ENCODE measurements around the gene SART1. TPM values are rescaled to one million over a fixed set of nuclear protein-coding genes. Genes with fewer than 3 reads are reported as not detected.

SART1 gene
- total RNA-seq, 1 experiment from 2014 or later = 240 TPM

DNA sequence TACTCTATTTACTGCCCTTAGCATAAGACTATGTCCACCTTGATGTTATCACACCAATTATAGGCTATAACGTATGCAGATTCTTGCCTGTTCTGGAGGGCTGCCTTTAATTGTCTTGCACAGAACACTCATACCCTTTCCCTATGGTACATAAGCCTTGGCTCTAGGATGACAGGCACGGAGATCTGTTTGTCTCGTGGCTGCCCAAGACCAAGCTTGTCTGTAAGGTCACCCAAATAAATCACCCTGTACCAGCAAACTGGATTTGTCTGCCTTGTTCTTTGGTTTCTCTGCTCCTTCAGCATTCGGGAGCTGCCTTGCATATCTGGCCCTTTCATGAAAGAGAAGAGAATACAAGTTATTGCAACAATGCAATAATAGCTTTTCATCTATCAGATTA, 23.8 kb upstream of the SART1 start:
- no peak for TF ChIP-seq EZH2 (IDR thresholded peaks at IDR 0.05; ENCODE audit: low read length, unreplicated experiment)
- TF ChIP-seq, protein P1, sequence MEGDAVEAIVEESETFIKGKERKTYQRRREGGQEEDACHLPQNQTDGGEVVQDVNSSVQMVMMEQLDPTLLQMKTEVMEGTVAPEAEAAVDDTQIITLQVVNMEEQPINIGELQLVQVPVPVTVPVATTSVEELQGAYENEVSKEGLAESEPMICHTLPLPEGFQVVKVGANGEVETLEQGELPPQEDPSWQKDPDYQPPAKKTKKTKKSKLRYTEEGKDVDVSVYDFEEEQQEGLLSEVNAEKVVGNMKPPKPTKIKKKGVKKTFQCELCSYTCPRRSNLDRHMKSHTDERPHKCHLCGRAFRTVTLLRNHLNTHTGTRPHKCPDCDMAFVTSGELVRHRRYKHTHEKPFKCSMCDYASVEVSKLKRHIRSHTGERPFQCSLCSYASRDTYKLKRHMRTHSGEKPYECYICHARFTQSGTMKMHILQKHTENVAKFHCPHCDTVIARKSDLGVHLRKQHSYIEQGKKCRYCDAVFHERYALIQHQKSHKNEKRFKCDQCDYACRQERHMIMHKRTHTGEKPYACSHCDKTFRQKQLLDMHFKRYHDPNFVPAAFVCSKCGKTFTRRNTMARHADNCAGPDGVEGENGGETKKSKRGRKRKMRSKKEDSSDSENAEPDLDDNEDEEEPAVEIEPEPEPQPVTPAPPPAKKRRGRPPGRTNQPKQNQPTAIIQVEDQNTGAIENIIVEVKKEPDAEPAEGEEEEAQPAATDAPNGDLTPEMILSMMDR (conservative IDR thresholded peaks at IDR 0.05; ENCODE audit: low read depth, low read length) = no peak
- no peak for TF ChIP-seq EZH2phosphoT487 (IDR thresholded peaks at IDR 0.05; ENCODE audit: borderline replicate concordance, low read length)
- ATAC-seq (no peak), DNase-seq (no peak)
- Histone ChIP-seq H3K27me3 (ENCODE audit: low read length) (no peaks in the 10 kb centered on the region), H3K9me3 (ENCODE audit: low read length) (no peaks in the 10 kb centered on the region), H3K9me2 (replicated peaks; ENCODE audit: low read length) (no peaks in the 10 kb centered on the region), H3K4me2 (ENCODE audit: low read length) (no peak overlapping the region), H4K20me1 (ENCODE audit: low read length) (no peaks in the 10 kb centered on the region), H3F3A (ENCODE audit: low read length, unreplicated experiment) (no peaks in the 10 kb centered on the region), H2AFZ (ENCODE audit: low read length) (no peak overlapping the region), H3K9ac (ENCODE audit: low read length) (no peak overlapping the region), H3K79me2 (ENCODE audit: low read length) (no peaks in the 10 kb centered on the region), H3K27ac (ENCODE audit: low read length) (no peak overlapping the region), H3K36me3 (ENCODE audit: low read depth, low read length) (no peaks in the 10 kb centered on the region), H3K4me1 (ENCODE audit: insufficient read depth, low read length) (peaks cover 10% of the 10 kb centered on the region; the same call in 1 of the 2 replicates), H3K4me3 (ENCODE audit: low read length) (no peak overlapping the region)
- intact Hi-C loops (cut with micrococcal nuclease) = no loop called here
- POLR2A ChIA-PET (ENCODE audit: unreplicated experiment) = no interaction called here
- no TSS peak for BruUV-seq (replicated peaks)
- CTCF ChIA-PET = interaction anchor here (0.6 kb wide), 2 partner anchors 14 to 15 kb away, joined by 5 read pairs; no protein-coding TSS in a partner anchor

DNA sequence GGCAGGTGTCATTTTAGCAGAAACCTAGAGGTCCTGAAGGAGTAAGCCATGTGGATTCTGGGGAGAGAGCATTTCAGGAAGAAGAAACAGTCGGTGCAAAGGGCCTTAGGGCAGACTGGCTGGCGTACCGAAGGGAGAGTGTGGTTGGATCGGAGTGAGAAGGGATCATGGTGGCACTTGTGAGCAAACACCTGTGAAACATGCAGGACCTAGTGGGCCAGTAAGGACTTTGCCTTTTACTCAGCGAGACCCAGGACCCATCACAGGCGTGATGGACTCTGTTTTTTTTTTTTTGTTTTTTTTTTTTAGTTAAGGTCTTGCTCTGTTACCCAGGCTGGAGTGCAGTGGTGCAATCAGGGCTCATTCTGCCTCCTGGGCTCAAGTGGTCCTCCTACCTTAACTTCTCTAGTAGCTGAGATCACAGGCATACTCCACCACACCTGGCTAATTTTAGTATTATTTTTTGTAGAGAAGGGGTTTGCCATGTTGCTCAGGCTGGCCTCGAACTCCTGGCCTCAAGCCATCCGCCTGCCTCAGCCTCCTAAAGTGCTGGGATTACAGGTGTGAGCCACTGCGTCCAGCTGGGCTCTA, 19.7 kb upstream of the SART1 start:
- H3K4me1 ChIP-seq (ENCODE audit: insufficient read depth, low read length) = peaks cover 10% of the 10 kb centered on the region; the same call in 1 of the 2 replicates
- H4K20me1 ChIP-seq (ENCODE audit: low read length) = no peaks in the 10 kb centered on the region
- no peaks in the 10 kb centered on the region for H3K9me3 ChIP-seq (ENCODE audit: low read length)
- CTCF ChIA-PET = no interaction called here
- TF ChIP-seq EZH2phosphoT487 (IDR thresholded peaks at IDR 0.05; ENCODE audit: borderline replicate concordance, low read length) (no peak), EZH2 (IDR thresholded peaks at IDR 0.05; ENCODE audit: low read length, unreplicated experiment) (no peak)
- TF ChIP-seq, protein P1 (conservative IDR thresholded peaks at IDR 0.05; ENCODE audit: low read depth, low read length) = no peak
- no peaks in the 10 kb centered on the region for H3K36me3 ChIP-seq (ENCODE audit: low read depth, low read length)
- POLR2A ChIA-PET (ENCODE audit: unreplicated experiment) = no interaction called here
- no peak overlapping the region for H3K4me3 ChIP-seq (ENCODE audit: low read length)
- H3K9ac ChIP-seq (ENCODE audit: low read length) = no peak overlapping the region
- H3F3A ChIP-seq (ENCODE audit: low read length, unreplicated experiment) = no peaks in the 10 kb centered on the region
- H2AFZ ChIP-seq (ENCODE audit: low read length) = peak overlapping the region; percentile 36; the same call in 1 of the 2 replicates
- H3K79me2 ChIP-seq (ENCODE audit: low read length) = no peaks in the 10 kb centered on the region
- H3K27me3 ChIP-seq (ENCODE audit: low read length) = no peaks in the 10 kb centered on the region
- intact Hi-C loops (cut with micrococcal nuclease) = no loop called here
- peak overlapping the region; percentile 16 for H3K4me2 ChIP-seq (ENCODE audit: low read length)
- H3K27ac ChIP-seq (ENCODE audit: low read length) = no peak overlapping the region
- no peak for DNase-seq
- BruUV-seq (replicated peaks) = no TSS peak
- ATAC-seq = peak; percentile 25
- no peaks in the 10 kb centered on the region for H3K9me2 ChIP-seq (replicated peaks; ENCODE audit: low read length)

DNA sequence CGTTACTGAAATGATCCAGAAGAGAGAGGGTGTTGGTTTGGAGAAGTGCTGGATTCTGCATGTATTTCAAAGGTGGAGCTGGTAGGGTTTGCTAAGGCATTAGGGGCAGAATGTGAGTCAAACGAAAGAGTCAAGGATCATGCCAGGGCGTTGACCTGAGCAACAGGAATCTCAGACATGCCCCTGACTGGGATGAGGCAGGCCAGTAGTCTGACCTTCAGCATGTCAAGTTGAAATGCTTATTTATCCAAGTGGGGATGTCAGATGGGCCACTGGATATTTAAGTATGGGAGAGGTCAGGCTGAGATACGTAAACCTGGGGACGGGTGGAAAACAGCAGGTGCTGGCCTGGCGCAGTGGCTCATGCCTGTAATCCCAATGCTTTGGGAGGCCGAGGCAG, 19.0 kb upstream of the SART1 start:
- ChIA-PET CTCF (no interaction called here), POLR2A (ENCODE audit: unreplicated experiment) (no interaction called here)
- Histone ChIP-seq H3F3A (ENCODE audit: low read length, unreplicated experiment) (no peaks in the 10 kb centered on the region), H3K36me3 (ENCODE audit: low read depth, low read length) (no peaks in the 10 kb centered on the region), H3K9me2 (replicated peaks; ENCODE audit: low read length) (no peaks in the 10 kb centered on the region), H3K27ac (ENCODE audit: low read length) (no peak overlapping the region), H3K4me1 (ENCODE audit: insufficient read depth, low read length) (peaks cover 10% of the 10 kb centered on the region; the same call in 1 of the 2 replicates), H3K9ac (ENCODE audit: low read length) (no peak overlapping the region), H3K4me3 (ENCODE audit: low read length) (no peak overlapping the region), H3K79me2 (ENCODE audit: low read length) (no peaks in the 10 kb centered on the region), H3K4me2 (ENCODE audit: low read length) (no peak overlapping the region), H3K27me3 (ENCODE audit: low read length) (no peaks in the 10 kb centered on the region), H4K20me1 (ENCODE audit: low read length) (no peaks in the 10 kb centered on the region), H2AFZ (ENCODE audit: low read length) (no peak overlapping the region), H3K9me3 (ENCODE audit: low read length) (no peaks in the 10 kb centered on the region)
- intact Hi-C loops (cut with micrococcal nuclease) = no loop called here
- no peak for DNase-seq
- ATAC-seq = no peak
- BruUV-seq (replicated peaks) = no TSS peak
- TF ChIP-seq, protein P1 (conservative IDR thresholded peaks at IDR 0.05; ENCODE audit: low read depth, low read length) = no peak
- TF ChIP-seq EZH2phosphoT487 (IDR thresholded peaks at IDR 0.05; ENCODE audit: borderline replicate concordance, low read length) (no peak), EZH2 (IDR thresholded peaks at IDR 0.05; ENCODE audit: low read length, unreplicated experiment) (no peak)
